ENCODE results near the gene RFTN1. TPM values are rescaled to one million over a fixed set of nuclear protein-coding genes. Genes with fewer than 3 reads are reported as not detected.

The RFTN1 gene
- total and polyA plus RNA-seq, 9 of the 15 experiments (the other 6 are each of a cell fraction or from before 2014, with no cell fraction given) = 0.08 to 0.51 (median 0.11) TPM; not detected in 6

GRCh38 chr3:16364323-16364722 is 149.2 kb downstream of the RFTN1 start:
- intact Hi-C loops (cut with micrococcal nuclease) (no loop called here), in situ Hi-C loops (cut with MboI) (no loop called here)
- Histone ChIP-seq H3K9ac (ENCODE audit: insufficient read depth in 1 of 2, low read depth in 2 of 2, low read length in 2 of 2) (no peak overlapping the region), H3K9me3 (replicated peaks; ENCODE audit: control insufficient read depth, insufficient read depth, low read depth, low read length) (no peaks in the 10 kb centered on the region), H4K20me1 (replicated peaks; ENCODE audit: control insufficient read depth, insufficient read depth, low read length) (no peaks in the 10 kb centered on the region), H3K27ac (ENCODE audit: extremely low read depth, low read depth, low read length) (no peak overlapping the region), H3K36me3 (ENCODE audit: control insufficient read depth, insufficient read depth, low read length) (no peaks in the 10 kb centered on the region), H3K9me1 (ENCODE audit: control insufficient read depth, insufficient read depth, low read length) (no peaks in the 10 kb centered on the region), H2AFZ (ENCODE audit: low read depth, low read length) (no peak overlapping the region), H3K27me3 (ENCODE audit: control insufficient read depth in 2 of 2, insufficient read depth in 2 of 2, low read length in 2 of 2) (no peaks in the 10 kb centered on the region), H3K4me3 (no peak overlapping the region), H3K4me2 (ENCODE audit: insufficient read depth, low read length) (no peak overlapping the region), H3K4me1 (replicated peaks in 1 of 2; ENCODE audit: control insufficient read depth in 2 of 2, insufficient read depth in 2 of 2, low read length in 2 of 2) (no peaks in the 10 kb centered on the region), H3K79me2 (ENCODE audit: control insufficient read depth, insufficient read depth, low read length) (no peaks in the 10 kb centered on the region)
- POLR2A ChIA-PET = interaction anchor here (0.6 to 1.1 kb wide), 3 partner anchors 11 to 126 kb away, joined by 3 read pairs; no protein-coding TSS in a partner anchor
- BruUV-seq (replicated peaks) = no TSS peak
- FAIRE-seq = no peak
- 36% methylated on average over 4 of the region's 4 CpGs for WGBS (ENCODE audit: insufficient coverage, low coverage, missing lambda C conversion rate)
- DNase-seq (ENCODE audit: extremely low read depth in 1 of 4, low spot score in 3 of 4) = no peak
- ATAC-seq = no peak
- no peak for TF ChIP-seq HBP1 (CRISPR knock-in tag; IDR thresholded peaks at IDR 0.05)
- no peak for TF ChIP-seq ATF7 (IDR thresholded peaks at IDR 0.05)
- TF ChIP-seq TRIM28 (IDR thresholded peaks at IDR 0.05) = no peak
- no peak for TF ChIP-seq COPS2 (conservative IDR thresholded peaks at IDR 0.05)
- CTCF ChIA-PET (ENCODE audit: low intra/inter-chr PET ratio) = no interaction called here

GRCh38 chr3:16363636-16364035 is 149.9 kb downstream of the RFTN1 start:
- Histone ChIP-seq H3K36me3 (ENCODE audit: control insufficient read depth, insufficient read depth, low read length) (no peaks in the 10 kb centered on the region), H3K79me2 (ENCODE audit: control insufficient read depth, insufficient read depth, low read length) (no peaks in the 10 kb centered on the region), H3K9ac (ENCODE audit: insufficient read depth in 1 of 2, low read depth in 2 of 2, low read length in 2 of 2) (no peak overlapping the region), H2AFZ (ENCODE audit: low read depth, low read length) (no peak overlapping the region), H3K27ac (ENCODE audit: extremely low read depth, low read depth, low read length) (no peak overlapping the region), H3K9me1 (ENCODE audit: control insufficient read depth, insufficient read depth, low read length) (no peaks in the 10 kb centered on the region), H3K27me3 (ENCODE audit: control insufficient read depth in 2 of 2, insufficient read depth in 2 of 2, low read length in 2 of 2) (no peaks in the 10 kb centered on the region), H3K9me3 (replicated peaks; ENCODE audit: control insufficient read depth, insufficient read depth, low read depth, low read length) (no peaks in the 10 kb centered on the region), H4K20me1 (replicated peaks; ENCODE audit: control insufficient read depth, insufficient read depth, low read length) (no peaks in the 10 kb centered on the region), H3K4me2 (ENCODE audit: insufficient read depth, low read length) (no peak overlapping the region), H3K4me1 (replicated peaks in 1 of 2; ENCODE audit: control insufficient read depth in 2 of 2, insufficient read depth in 2 of 2, low read length in 2 of 2) (no peaks in the 10 kb centered on the region), H3K4me3 (no peak overlapping the region)
- ChIA-PET CTCF (ENCODE audit: low intra/inter-chr PET ratio) (no interaction called here), POLR2A (interaction anchor here (0.6 to 1.1 kb wide), 4 partner anchors 11 to 329 kb away, joined by 3 to 4 read pairs (median 3); no protein-coding TSS in a partner anchor)
- TF ChIP-seq ZNF212 (CRISPR knock-in tag; IDR thresholded peaks at IDR 0.05) = no peak
- TF ChIP-seq SIN3A (IDR thresholded peaks at IDR 0.05; ENCODE audit: borderline replicate concordance in 2 of 2, control insufficient read depth in 1 of 2, low read depth in 2 of 2, low read length in 2 of 2) = no peak
- TF ChIP-seq CREBBP (IDR thresholded peaks at IDR 0.05; ENCODE audit: low read depth, low read length) = no peak
- TF ChIP-seq FOXJ2 (tag; IDR thresholded peaks at IDR 0.05) = no peak
- TF ChIP-seq PYGO2 (tag; IDR thresholded peaks at IDR 0.05) = no peak
- FAIRE-seq = no peak
- BruUV-seq (replicated peaks) = no TSS peak
- no peak for ATAC-seq
- WGBS (ENCODE audit: insufficient coverage, low coverage, missing lambda C conversion rate) = 75% methylated on average over 7 of the region's 7 CpGs
- in situ Hi-C loops (cut with MboI) = no loop called here
- DNase-seq (ENCODE audit: extremely low read depth in 1 of 4, low spot score in 3 of 4) = no peak
- intact Hi-C loops (cut with micrococcal nuclease) = no loop called here
